ENCODE results near the gene RBM26.

Gene RBM26

DNA sequence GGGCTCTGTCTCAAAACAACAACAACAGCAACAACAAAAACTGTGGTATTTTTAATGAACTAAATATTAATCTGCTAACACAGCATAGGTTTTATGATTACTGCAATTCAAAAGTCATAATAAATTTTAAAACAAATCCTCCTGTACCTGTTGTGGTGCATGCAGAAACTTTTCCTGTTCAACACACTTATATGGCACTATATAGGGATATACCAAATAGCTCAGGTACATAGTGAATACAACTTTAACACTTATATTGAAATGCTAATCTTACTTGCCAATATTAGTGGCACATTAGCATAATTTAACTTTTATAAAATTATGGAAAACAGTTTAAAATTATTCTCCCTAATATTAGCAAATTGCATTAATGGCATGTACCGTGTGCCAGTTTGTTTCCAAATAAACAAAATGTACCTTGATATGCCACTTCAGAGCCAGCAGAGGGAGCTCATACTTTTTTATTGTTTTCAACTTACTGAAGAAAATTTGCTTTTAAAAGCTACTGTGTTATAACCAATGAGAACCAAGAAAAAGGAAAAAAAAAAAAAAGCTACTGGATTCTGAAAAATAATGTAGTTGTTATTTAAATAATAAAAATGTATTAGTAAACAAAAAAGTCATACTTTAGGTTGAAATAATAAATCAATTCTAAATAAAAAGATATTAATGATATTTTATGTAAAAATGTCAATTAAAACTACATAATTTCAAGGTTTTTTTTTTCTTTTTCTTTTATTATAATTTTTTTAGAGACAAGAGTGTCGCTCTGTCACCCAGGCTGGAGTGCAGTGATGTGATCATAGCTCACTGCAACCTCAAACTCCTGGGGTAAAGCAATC lies 18.0 kb upstream of the RBM26 start:
- DNase-seq (ENCODE audit: low read depth in 2 of 3, low spot score in 2 of 3), result no peak

DNA sequence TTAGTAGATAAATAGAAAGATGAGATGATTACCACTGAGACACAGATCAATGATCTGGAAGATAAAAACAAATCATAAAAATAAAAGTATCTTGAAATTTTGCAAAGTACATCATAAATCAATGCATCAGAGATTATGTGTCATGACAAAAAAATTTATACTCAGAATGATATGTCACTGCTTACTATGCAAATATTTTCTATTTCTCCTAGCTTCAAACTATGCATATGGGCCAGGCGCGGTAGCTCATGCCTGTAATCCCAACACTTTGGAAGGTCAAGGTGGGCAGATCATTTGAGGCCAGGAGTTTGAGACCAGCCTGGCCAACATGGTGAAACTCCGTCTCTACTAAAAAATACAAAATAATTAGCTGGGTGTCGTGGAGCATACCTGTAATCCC lies 17.3 kb upstream of the RBM26 start:
- no peak for DNase-seq (ENCODE audit: low read depth in 2 of 3, low spot score in 2 of 3)

DNA sequence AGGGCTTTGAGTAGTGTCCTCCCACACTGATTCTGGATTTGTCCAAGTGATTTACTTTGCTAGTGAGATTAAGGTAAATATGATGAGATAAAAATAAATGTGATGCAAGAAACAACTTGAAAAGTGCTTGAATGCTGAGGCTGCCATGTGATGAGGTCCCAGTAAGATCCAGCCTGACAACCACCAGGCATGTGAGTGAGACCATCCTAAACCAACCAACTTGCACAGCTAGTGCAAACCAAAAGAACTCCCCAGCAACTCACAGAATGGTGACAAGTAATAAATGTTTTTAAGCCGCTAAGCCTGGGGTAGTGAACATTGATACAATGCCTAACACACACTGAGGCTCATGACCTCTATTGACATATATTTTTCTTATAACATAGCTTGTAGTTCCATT lies 13.3 kb upstream of the RBM26 start:
- DNase-seq (ENCODE audit: low read depth in 2 of 3, low spot score in 2 of 3), result no peak

DNA sequence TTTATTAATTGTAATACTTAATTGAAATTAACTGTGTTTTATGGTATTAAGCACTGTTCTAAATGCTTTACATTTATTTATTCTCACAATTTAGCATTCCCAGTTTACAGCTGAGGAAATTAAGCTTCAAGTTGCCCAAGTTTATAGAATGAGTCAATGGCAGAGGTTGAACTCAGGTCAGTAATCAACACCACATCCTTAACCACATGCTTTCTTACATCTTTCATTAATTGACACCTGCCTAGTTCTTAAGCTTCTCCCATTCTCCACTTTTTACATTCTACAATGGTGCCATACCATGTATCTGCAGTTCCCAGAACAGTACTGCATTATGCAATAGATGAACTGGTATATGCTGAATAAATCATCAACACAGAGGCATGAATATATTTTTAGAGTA lies 11.7 kb upstream of the RBM26 start:
- DNase-seq (ENCODE audit: low read depth in 2 of 3, low spot score in 2 of 3), result no peak

DNA sequence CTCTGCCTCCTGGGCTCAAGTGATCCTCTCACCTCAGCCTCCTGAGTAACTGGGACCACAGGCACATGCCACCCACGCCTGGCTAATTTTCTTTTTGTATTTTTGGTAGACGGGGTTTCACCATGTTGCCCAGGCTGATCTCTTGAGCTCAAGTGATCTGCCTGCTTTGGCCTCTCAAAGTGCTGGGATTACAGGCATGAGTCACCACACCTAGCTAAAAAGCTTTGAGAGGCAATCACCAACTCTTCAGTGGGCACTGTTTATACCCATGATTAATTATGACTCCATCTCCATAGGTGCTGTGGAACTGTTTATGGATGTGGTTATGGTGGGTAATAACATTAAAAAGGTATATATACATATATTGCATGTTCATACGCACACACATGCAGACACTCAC lies 7.5 kb upstream of the RBM26 start:
- no peak for DNase-seq (ENCODE audit: low read depth in 2 of 3, low spot score in 2 of 3)

DNA sequence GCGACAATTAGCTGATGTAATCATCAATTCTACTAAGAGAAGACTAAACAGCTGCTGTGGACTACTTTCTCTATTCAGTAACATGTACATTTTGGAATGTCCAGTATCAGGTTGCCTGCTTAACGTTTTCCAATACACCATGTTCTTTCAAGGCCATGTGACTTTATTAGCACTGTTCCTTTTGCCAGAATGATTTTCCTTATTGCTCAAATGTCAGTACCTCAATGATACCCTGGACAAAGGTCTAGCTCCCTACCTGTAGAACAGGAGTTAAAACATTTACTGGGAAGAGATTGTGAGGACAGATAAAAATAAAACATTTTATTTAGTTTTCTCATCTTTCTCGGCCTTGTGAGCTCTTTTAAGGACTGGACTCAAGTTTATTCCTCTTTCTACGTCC lies 3.8 kb upstream of the RBM26 start:
- no peak for DNase-seq (ENCODE audit: low read depth in 2 of 3, low spot score in 2 of 3)

DNA sequence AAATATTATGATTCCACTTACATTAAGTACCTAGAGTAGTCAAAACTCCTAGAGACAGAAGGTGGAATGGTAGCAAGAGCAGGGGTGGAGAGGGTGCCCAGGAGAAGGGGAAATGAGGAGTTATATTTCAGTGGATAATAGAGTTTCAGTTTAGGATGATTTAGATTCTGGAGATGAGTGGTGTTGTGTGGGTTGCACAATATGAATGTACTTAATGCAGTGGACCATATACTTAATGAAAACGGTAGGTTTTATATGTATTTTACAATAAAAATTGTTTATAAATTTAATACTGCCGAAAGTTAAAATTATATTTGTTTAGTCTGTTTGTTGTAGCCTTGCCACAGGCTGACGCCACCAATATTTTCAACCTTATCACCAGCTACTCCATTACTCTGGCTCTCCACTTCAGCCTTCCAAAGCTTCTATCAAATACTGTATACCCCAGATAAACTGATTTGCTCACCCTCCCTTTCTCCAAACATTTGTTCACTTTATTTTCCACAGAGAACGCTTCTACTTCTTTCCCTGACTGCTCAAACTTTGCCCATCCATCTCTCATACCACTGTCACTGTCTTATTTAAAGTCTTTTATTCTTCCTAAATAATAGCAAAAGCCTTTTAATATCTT lies 1.4 kb upstream of the RBM26 start:
- no peak for DNase-seq (ENCODE audit: low read depth in 2 of 3, low spot score in 2 of 3)

DNA sequence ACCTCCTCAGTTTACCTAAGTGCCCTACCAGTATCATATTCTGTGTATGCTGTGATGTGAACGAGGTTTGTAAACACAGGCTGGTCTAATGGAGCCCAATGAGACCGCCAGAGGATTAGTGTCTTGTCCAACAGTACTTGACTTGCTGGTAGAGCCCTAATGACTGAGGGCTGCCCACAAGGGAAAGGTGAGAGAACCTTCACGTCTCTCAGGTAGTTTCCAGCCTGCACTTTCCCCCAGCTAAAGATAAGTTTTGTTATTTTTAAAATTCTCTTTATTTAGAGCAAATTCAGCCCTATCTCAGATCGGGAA lies 498 bp upstream of the RBM26 start:
- no peak for DNase-seq (ENCODE audit: low read depth in 2 of 3, low spot score in 2 of 3)

DNA sequence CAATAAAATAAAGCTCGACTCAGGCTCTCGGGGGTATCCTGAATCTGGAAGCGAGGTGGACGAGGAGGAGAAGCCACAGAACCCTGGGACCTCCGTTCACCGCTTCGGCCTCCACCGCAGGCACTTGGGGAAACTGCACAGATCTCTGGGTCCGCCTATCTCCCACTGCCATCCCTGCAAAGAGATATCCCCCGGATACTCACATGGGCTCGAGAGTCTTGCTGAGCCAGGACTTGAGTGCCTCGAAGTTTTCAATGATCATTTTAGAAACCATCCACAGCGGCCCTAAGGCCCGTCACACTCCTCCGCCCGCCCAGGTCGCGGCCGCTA lies 589 bp downstream of the RBM26 start:
- DNase-seq (ENCODE audit: low read depth in 2 of 3, low spot score in 2 of 3), result peak in 1 of 3 experiments; percentile 25

DNA sequence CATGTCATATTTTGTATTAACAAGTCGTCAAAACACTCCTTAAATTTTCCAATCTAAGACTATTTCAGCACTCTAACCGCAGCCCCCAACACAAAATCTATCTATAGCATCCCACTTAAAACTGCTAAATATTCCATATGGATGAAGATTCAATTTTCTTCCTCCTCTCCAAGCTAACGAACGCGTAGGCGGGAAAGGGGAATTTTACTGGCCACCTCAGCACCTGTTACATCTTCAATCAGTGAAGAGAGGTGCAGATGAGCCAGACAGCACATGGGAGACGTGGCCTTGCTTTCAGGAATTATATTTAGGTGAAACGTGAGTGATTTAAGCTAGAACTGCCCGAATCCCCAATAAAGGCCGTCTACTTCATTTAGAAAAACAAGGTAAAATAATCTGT lies 1.1 kb downstream of the RBM26 start:
- DNase-seq (ENCODE audit: low read depth in 2 of 3, low spot score in 2 of 3), result no peak

DNA sequence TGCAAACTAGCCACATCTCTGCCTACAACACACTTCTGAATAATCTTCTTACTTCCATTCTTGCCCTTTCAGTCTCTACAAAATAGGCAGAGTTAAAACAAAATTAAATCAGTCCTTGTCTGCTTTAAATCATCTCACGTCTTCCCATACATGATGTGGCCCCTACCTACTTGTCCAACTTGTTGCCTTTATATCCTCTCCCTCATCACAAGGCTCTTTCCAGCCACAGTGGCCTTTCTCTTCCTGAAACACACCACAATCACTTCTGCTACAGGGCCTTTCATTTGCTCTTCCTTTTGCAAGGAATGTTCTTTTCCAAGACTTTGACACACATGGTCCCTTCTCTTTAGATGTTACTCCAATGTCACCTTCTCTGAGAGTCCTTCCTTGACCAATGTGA lies 1.7 kb downstream of the RBM26 start:
- no peak for DNase-seq (ENCODE audit: low read depth in 2 of 3, low spot score in 2 of 3)

DNA sequence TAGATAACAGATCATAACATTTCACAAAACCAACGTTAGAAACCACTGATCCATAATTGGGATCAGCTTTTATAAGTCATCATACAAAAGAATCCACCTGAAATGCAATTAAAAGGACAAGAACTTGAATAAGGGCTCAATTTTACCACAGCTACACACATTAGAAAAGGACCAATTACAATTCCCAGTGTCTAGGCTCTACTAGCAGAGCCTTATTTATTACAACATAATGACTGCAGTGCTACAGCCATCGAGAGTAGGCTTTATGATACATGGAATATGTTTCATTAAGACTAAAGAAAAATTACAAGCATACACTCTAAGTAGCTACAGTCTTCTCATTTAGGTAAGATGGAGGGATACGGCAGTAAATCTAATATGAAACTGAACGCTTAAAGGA lies 2.9 kb downstream of the RBM26 start:
- DNase-seq (ENCODE audit: low read depth in 2 of 3, low spot score in 2 of 3), result no peak

DNA sequence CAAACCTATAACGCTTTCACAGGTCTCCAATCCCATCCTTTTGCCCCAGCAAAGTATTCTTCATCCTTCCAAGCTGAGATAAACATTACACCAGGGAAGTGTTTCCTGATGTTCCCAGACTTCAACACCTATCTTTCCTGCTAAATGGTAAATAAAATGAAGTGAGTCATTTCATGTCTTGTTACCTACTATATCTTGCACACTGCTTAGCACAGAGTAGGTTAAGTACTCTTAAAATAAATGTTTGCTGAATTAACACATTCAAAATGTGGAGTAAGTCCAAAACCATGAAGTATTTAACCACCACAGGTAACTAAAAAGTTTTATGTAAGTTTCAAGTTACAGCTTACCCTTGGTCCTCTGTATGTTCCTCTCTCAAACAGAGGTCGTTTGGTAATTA lies 3.4 kb downstream of the RBM26 start:
- no peak for DNase-seq (ENCODE audit: low read depth in 2 of 3, low spot score in 2 of 3)

DNA sequence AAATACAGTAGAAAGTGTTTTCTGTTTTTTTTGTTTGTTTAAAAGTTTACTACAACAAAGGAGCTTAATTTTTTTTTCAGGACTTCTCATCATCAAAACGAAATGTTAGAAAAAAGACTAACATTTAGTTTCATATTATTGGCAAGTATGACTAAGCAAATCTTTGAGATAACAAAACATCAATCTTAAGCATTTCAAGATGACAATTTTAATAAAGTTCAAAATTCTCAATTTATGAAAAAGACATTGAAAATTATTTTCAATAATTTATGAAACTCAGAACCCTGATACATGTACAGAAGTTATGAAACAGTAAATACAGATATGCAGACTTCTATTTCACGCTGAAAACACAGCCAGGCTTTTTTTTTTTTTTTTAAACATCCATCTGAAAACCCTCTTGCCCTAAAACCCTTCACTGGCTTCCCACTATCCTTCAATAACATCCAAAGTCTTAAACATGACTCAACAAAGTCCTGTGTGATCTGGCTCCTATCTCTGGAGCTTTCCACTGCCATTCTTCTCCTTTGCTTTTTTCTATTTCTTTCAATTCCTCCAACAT lies 3.9 kb downstream of the RBM26 start:
- no peak for DNase-seq (ENCODE audit: low read depth in 2 of 3, low spot score in 2 of 3)

DNA sequence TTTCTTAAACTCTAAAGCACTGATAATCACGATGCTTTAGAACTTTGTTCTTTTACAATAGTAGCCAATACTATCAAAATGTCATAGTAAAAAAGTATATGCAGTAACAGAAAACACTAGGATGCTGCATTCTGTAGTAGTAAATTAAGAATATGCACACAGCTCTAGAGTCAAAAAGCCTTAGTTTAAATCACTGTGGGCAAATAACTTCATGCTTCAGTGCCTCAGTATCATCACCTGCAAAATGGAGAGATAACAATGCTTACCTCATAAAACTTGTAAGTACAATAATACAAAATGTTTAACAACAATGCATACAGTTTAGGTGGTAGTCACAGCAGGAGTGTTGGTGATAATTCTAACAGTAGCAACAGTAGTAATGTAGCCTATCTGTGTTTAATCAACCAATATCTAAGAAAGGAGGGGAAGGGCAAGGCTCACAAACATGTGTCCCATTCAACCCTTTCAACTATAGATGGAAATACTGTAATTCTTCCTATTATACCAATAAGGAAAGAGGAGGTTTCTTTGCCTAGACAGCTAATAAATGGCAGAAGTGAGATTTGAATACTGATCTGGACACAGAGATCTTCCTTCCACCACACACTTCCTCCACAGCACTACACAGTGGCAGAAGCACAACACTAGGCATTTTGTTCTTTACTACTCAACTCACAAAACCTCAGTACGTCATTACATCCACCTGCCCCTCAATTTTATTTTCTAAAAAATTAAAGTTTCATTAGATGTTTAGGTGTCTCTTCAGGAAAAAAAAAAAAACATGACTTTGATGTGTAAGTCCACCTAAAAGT lies 4.6 kb downstream of the RBM26 start:
- no peak for DNase-seq (ENCODE audit: low read depth in 2 of 3, low spot score in 2 of 3)

DNA sequence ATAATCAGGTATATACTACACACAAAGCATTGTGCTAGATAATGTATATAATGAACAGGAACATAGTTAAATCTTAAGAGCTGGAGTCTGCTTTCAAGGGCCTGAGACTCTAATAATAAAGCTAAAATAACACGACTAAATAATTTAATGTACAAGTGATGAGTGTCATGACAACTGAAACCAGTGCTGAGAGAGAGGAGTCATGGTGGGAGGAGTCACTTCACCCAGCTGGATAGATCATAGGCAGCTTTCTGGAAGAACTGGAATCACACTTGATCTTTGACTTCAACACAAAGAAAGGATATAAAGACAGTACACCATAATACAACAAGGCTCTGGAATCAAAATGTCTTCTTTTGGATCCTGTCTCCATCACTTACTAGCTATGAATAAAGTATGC lies 7.1 kb downstream of the RBM26 start:
- DNase-seq (ENCODE audit: low read depth in 2 of 3, low spot score in 2 of 3), result no peak

DNA sequence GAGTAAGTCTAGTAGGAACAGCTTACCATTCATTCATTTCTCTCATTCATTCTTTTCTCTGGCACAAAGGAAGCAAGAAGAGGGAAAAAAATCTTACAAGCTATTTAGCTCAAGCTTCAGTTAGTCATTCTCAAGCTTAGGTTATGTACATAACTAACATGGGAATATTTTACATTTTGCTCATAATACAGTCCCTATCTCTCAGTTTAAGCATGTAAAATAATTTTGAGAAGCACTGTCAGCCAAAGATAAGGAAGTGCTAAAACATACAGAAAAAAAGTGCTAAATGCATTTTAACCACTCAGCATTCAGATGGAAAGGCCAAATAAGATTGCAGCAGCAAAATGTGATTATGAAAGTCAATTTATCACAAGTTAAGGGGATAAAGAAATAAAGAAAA lies 7.9 kb downstream of the RBM26 start:
- DNase-seq (ENCODE audit: low read depth in 2 of 3, low spot score in 2 of 3), result no peak

DNA sequence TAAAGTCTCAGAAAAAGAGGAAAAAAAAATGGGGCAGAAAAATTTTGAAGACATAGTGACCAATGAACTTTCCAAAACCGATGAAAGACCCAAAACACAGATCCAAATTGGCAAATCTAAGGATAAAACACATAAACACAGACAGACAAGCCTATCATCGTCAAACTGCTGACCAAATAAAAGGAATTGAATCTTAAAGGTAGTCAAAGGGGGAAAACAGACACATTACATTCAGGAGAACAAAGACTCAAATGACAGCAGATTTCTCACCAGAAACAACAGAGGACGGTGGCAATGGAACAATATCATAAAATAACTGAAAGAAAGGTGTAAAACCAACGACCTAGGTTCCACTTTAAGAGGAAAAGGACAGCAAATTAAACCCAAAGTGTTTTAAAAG lies 10.2 kb downstream of the RBM26 start:
- DNase-seq (ENCODE audit: low read depth in 2 of 3, low spot score in 2 of 3), result no peak

DNA sequence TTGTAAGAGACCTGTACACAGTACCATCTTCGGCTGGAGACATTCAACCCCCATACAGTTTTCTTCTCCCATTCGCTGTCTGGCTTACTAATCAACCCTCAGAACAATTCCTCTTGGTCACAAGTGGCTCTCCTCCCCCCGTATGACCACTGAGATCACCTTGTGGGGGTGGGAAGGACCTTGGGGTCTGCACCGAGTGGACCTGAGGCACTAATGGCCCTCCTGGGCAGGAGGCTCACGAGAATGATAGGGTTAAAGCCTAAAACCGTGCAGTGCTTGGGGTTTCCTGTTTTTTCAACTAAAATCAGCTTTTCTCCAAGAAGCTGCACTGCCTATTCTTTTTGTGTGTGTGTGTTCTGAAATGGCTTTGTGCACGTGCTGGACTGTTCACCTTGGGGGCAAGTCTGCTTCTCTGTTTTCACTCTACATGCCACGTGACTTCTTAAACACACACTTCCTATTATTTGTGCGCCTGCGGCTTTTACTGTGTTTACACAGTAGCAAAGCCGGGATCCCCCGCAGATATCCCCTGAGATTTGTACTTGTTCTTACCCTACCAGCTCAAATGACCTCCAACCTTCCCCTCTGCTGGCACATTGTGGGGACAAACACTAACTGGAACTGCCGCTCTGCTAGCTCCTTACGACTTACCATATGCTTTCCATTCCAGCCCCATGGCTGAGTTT lies 12.3 kb downstream of the RBM26 start:
- DNase-seq (ENCODE audit: low read depth in 2 of 3, low spot score in 2 of 3), result no peak

DNA sequence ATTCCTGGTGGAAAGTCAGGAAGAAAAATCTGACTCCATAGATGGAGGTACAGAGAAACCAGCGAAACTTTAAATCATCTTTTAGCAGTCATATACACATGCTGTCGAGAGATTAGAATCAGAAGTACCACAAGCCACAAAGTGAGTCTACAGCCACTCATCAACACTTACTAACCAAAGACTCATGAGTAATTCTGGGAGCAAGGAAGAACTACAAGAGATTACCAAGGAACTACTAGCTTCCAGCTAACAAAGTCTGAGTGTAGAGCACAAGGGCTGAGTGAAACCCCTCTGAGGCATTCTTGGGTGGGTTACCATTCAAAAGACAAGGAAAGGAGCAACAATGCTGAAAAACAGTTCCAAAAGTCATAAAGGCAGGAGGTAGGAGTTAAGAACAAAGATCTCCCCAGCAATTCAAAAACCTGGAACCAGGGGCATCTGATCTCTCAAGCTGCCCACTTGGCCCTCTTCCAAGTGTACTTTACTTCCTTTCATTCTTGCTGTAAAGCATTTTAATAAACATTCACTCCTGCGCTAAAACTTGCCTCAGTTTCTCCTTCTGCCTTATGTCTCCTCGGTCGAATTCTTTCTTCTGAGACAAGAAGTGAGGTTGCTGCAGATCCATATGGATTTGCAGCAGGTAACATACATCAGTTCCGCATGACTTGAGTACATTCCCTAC lies 13.0 kb downstream of the RBM26 start:
- no peak for DNase-seq (ENCODE audit: low read depth in 2 of 3, low spot score in 2 of 3)

DNA sequence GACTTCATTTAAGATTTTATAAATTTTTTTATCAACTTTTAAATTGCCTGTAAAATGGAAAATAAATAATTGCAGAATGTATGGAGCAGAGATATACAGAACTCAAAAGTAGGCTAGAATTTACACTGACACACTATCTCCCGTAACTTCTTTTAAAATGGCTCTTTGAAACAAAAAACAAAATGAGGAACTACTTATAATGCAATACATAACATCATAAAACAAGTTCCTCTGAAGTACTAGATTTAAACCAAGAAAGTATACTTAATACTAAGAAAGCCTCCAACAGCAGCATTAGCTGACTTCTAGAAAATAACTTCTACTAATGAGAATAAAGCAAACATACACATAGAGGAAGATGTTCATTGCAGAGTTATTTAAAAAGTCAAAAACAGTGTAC lies 17.0 kb downstream of the RBM26 start:
- no peak for DNase-seq (ENCODE audit: low read depth in 2 of 3, low spot score in 2 of 3)
